Middle frontal gyrus (tissue), 1 donor: ENCODE results near the gene NTSR1.

Experiments used
- DNase-seq: peaks from one replicate; pipeline ENCODE4 v3.0.0-alpha.2; 2015; ENCODE audit warnings: low spot score; ENCODE audit errors: extremely low spot score

Gene NTSR1

DNA sequence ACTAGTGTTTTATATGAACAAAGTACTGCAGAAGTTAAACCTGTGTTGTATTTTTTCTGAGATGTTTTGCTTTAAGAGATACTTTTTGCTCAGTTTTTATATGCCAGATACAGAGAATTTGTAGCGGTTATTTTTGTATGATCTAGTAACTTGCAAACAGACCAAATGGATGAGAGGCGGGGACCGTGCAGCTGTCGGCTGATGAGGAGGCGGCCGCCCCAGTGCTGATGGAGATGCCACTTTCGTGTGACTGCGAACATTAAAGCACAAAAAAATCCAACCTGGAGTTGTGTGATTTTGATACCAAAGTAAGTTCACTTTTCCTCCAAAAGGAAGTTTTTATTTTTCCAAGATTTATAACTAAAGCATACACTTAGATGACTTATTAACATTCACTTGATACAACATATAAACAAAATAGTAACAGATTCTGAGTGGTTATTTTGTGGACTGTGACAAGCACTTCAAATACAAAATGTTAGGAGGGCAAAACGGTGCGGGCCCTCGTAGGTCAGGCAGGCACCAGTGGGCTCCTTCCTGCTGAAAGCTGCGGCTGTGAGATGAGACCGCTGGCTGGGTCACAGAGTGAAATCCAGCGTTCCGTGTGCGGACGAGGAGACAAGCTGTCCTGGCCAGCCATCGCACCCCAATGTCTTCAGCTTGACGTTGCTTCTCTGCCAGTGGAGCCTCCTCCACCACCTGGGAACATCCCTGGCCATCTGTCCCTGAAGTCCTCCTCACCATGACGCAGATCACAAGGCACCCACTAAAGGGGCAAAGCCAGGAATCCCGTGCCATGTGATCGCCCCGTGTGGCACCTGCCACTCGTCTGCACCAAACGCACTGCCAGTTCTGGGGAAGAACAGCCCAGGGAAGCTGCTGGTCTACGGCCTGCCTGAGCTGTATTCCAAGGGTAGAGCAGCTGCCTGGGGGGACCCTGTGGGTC is 92.0 kb downstream of the NTSR1 start:
- DNase-seq, result peak; percentile 41

DNA sequence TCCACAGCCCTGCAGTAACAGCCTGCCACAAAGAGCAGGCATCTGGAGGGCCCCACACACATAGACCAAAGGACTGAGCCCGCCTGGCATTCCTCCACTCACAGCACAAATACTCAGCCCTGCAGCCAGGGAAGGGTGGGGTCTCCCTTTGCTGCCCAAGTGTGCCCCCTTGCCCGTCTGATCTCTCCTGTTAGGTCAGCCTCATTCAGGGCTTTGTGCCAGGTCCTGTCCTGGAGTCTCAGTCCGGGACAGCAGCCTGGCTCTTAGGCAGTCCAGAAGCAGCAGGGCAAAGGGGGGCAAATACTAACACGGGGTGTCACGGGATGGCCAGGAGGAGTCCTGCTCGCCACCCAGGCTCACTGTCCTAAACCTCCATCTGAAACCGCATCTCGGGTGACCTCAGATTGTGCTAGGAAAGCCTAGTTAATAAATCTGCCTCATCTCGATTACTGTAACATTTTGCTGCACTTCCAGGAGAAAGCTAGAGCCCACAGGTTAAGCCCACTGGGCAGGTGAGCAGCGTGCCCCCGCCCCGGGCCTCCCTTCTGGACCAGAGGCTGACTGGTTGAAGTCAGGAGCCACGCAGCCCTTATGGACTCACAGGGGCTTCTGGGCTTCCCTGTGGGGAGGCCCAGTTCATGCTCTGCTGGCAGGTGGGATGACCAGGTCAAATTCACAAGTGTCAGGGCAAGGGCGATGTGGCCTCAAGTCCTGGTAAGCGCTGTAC is 92.8 kb downstream of the NTSR1 start:
- DNase-seq, result no peak

DNA sequence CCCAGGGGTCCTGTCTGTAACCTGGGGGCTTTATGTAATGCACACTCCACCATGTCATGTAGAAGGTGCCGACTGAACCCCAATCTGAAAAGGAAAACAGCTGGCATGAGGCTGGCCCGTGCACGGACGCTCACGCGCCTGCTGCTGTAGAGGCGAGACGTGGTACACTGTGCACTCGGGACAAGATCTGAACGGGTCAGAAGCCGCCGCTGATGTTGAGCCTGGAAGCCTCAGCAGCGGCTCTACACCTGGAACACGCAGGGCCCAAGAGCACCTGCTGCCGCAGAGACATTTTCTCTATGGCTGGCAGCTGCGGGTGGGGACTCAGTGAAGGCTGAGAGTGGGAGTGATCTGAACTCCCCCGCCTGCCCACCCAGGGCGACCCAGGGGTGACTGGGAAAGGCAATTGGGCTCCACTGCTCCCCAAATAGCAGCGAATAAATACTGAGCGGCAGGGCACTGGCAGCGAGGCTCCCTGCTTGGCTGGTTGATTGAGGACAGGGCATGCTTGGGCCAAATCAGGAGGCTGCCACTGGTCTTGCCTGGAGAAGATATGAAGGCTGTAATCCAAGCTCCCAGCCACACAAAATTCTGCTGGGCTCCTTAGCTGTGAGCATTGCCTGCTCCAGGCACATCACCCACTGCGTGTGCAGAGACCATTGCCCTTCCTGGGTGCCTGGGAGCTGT is 93.5 kb downstream of the NTSR1 start:
- no peak for DNase-seq

- DNase-seq, result no peak
Observed at GRCh38 chr20:62804021-62804626, 95.5 kb downstream of the NTSR1 start.

DNA sequence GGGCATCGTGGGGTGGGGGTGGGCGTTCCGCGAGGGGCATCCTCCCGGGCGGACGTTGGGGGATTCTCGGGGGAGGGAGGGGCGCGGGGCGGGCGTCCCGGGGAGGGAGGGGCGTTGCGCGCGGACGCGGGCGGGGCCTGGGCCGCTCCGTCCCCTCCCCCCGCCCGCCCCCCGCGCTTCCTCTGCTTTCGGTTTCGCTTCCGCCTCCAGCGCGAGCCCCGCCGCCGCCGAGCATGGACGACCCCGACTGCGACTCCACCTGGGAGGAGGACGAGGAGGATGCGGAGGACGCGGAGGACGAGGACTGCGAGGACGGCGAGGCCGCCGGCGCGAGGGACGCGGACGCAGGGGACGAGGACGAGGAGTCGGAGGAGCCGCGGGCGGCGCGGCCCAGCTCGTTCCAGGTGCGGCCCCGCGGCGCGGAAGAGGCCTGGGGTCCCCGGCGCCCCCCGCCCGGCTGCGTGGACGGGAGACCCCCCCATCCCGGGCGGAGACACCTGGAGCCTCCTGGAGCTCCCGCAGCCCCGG is 96.1 kb downstream of the NTSR1 start, which contains the start of gene OGFR:
OGFR (plus strand) TSS at position 209 of the 528 bp plus-strand sequence; CDS start at position 234, 25 bp downstream.
- DNase-seq, result no peak

- no peak for DNase-seq
Observed at GRCh38 chr20:62805155-62805710, 96.6 kb downstream of the NTSR1 start.

GRCh38 chr20:62805711-62806382 is 97.2 kb downstream of the NTSR1 start:
- DNase-seq, result no peak

GRCh38 chr20:62806383-62807050 is 97.9 kb downstream of the NTSR1 start:
- DNase-seq, result no peak

GRCh38 chr20:62807444-62808210 is 99.0 kb downstream of the NTSR1 start:
- DNase-seq, result no peak

GRCh38 chr20:62808211-62808865 is 99.7 kb downstream of the NTSR1 start:
- peak; percentile 39 for DNase-seq

GRCh38 chr20:62809530-62810428 is 101.1 kb downstream of the NTSR1 start:
- no peak for DNase-seq

DNA sequence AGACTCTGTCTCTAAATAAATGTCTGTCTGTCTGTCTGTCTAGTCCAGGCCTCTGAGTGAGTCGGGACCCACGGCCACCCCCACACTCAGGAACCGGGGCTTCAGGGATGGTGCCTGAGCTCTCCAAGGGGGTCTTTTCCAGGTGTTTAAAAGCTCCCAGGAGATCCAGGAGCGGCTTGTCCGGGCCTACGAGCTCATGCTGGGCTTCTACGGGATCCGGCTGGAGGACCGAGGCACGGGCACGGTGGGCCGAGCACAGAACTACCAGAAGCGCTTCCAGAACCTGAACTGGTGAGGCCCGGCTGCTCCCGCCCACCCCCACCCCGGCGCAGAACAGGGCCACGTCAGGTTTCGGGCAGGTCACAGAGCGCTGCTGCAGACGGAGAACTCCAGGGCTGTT is 102.7 kb downstream of the NTSR1 start:
- DNase-seq, result no peak

GRCh38 chr20:62811720-62812119 is 103.1 kb downstream of the NTSR1 start:
- DNase-seq, result no peak
